T-helper 2 cell (primary cell): ENCODE results near the gene NKX2-2.

Source experiments
- DNase-seq, 5 experiments: peaks; one replicate each; pipeline versions ENCODE4 v3.0.0 to v3.0.0-alpha.2; 2012 to 2022
- total RNA-seq, 2 donors: gene quantifications; one replicate each; lab custom pipeline; 2026; lab: John Stamatoyannopoulos, UW

NKX2-2 gene
- total RNA-seq: 0 reads per million in 2 donors

GRCh38 chr20:21513881-21514540 lies at the start of gene NKX2-2:
NKX2-2 (minus strand) TSS chr20:21514064; CDS start chr20:21513669, 395 bp downstream.
- no peak for DNase-seq

GRCh38 chr20:21562656-21563055 lies 48.8 kb upstream of the NKX2-2 start:
- DNase-seq: no peak

- DNase-seq: peak in 2 of 5 experiments; percentile 8 to 88
These were observed 45.4 kb upstream of the NKX2-2 start for GRCh38 chr20:21559305-21559704.

DNA sequence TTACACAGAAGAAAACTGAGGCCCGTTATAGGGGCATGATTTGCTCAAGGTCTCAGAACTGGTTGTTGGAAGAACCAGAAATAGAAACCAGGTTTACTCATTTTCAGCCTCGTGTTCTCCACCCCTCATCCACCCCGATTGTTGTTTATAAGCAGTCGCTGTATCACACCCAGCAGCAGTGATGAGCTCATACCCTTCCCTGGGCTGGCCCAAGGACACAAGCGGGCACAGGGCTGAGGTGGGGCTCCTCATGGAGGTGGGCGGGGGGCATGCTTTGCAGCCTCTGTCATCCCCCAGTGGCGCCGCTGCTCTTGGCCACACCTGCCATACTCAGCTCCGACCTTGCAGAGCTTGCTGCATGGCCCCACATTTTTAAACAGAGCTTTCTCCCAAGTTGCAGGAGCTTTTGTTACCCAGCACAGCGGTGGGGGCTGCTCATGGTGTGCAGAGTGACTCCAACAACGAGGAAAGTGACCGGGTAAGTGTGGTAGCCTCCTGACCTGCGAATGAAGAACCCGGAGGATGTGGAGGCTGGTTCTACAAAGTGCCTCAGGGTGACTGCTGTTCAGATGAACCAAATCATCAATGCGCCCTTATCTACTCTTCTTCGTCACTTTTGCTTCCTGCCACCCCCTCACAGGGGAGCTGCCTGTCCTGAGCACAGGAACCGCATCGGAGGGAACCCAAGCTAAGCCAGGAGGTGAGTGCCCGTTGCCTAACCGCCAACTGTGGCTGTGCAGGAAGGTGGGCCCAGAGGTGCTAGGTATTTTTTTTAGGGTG lies 43.6 kb upstream of the NKX2-2 start:
- peak in 3 of 5 experiments; percentile 35 to 88 (median 40) for DNase-seq

- no peak for DNase-seq
These were observed 42.5 kb upstream of the NKX2-2 start for GRCh38 chr20:21556398-21556797.

GRCh38 chr20:21555470-21556120 lies 41.7 kb upstream of the NKX2-2 start:
- no peak for DNase-seq

GRCh38 chr20:21554985-21555384 lies 41.1 kb upstream of the NKX2-2 start:
- no peak for DNase-seq

- DNase-seq: no peak
These were observed 40.6 kb upstream of the NKX2-2 start for GRCh38 chr20:21554376-21554890.

GRCh38 chr20:21550587-21550986 lies 36.7 kb upstream of the NKX2-2 start:
- DNase-seq: no peak

DNA sequence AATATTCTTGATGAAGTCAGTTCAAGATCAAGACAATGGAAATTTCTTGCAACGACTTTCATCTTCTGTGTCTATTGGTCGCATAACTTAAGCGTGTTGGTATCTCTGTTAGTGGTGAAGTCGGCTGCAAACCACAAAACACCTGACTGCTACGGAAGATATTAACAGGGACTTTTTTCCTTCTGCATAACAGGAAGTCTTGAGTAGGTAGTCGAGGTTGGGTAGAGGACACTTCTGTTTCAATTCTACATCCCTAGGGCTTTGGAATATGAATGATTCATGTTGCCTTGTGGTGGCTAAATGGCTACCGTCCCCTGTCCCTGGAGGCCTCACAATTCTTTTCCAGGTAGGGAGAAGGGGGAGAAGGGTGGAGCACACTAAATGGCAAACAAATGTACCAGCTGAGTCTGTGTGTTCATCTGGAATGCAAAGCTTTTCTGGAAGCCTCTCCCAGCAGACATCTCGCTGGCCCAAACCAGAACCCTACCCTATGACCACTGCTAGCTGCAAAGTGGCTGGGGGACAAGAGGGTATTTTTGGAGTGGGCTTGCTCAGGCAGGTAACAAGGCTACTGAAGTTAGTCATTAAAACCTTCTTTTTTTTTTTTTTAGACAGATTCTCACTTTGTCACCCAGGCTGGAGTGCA lies 34.6 kb upstream of the NKX2-2 start:
- peak in 3 of 5 experiments; percentile 32 to 92 (median 48) for DNase-seq

- peak in 1 of 5 experiments; percentile 30 for DNase-seq
These were observed 32.5 kb upstream of the NKX2-2 start for GRCh38 chr20:21546355-21546754.

DNA sequence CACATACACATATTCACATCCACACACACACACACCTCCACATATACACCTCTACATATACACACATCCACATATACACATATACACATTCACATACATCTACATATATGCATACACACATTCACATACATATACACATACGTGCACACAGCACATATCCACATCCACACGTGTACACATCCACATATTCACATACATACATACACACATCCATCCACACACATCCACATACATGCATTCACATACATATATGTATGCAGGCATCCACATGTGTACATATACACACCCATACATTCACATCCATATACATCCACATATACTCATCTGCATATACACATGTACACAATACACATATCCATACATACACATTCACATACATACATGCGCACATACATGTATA lies 25.6 kb upstream of the NKX2-2 start:
- no peak for DNase-seq

DNA sequence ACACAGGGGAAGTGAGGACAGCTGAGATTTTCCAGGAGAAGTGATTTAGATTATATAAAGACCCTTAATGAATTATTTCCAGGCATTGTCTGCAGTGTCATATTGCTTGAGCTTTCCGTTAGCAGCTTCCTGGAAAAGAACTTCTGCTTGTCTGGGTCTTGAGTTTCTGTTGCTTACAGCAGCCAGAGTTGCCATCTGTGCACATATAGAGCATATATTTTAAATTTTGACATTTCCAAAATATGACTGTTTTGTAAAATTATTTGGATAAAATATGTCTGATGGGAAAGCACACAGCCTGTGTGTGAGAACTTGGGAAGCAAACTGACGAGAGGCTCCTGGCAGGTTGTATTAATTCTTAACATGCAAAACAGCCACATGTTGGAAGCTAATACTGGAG lies 21.0 kb upstream of the NKX2-2 start:
- no peak for DNase-seq

- DNase-seq: no peak
These were observed 20.6 kb upstream of the NKX2-2 start for GRCh38 chr20:21534453-21534852.

DNA sequence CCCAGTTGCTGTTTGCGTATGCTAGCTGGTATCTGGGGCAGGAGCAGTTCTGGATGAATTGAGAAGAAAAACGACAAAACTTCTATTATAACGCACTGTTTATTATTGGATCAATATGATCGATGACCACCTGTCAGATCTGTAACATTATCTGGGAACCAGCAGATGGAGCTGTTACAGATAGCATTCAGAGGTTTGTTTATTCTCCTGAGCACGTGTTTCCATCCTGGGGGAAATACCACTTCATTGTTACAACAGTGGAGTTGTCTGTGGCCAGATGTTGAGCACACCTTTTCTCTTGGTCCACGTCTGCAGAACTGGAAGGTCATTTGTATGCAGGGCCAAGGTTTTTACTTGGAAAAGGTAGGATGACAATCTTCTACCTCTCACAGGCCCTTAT lies 16.0 kb upstream of the NKX2-2 start:
- DNase-seq: no peak

DNA sequence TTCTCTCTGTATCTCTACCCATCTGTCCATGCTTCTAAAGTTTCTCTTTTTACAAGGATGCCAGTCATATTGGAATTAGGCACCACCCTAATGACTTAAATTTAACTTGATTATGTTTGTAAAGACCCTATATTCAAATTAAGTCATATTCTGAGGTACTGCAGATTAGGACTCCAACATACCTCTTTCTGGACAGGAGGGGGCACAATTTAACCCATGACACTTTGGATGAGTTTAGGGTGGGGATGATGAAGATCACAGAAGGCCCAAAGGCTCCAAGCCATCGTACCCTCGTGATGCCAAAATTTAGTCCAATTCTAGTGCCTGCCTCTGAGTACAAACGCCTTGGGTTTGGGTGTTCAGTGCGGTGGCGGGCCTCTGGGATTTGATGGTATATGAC lies 15.0 kb upstream of the NKX2-2 start:
- no peak for DNase-seq

DNA sequence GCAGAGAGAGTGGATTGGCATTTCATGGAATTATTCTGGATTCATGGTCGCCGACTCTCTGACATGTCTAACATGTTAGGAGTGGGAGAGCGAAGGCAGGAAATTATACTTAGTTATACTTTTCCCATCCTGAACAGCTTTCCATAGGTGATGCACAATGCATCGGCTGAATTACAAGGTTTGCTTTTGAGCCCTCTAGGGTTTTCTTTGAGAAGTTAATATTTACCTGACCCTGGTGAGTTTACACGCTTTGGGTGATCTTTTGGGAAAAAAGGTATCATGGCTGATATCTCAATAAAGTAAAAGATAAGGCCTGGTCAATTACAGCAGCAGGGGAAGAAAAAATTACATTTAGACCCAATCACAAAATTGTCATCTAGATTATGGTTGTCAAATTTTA lies 14.0 kb upstream of the NKX2-2 start:
- no peak for DNase-seq

- DNase-seq: no peak
These were observed 12.9 kb upstream of the NKX2-2 start for GRCh38 chr20:21526776-21527175.

- no peak for DNase-seq
These were observed 10.0 kb upstream of the NKX2-2 start for GRCh38 chr20:21523895-21524294.

GRCh38 chr20:21523281-21523868 lies 9.5 kb upstream of the NKX2-2 start:
- DNase-seq: no peak

GRCh38 chr20:21522481-21523280 lies 8.8 kb upstream of the NKX2-2 start:
- no peak for DNase-seq
